Ishikawa (cell line): Measurements from ENCODE around the gene LAMTOR3.

Experiments
- CEBPB ChIP-seq: IDR thresholded peaks from 2 replicates; pipeline ENCODE4 v1.6.1; 2012
- CREB1 ChIP-seq: IDR thresholded peaks from 2 replicates; pipeline ENCODE4 v1.6.1; 2012; ENCODE audit warnings: low read depth
- EP300 ChIP-seq: IDR thresholded peaks from 2 replicates; pipeline ENCODE4 v1.6.1; 2012; ENCODE audit warnings: borderline replicate concordance
- FOXM1 ChIP-seq: IDR thresholded peaks from 2 replicates; pipeline ENCODE4 v1.6.1; 2012; ENCODE audit warnings: low read depth, borderline replicate concordance
- MAX ChIP-seq: IDR thresholded peaks from 2 replicates; pipeline ENCODE4 v1.6.1; 2012
- NFIC ChIP-seq: IDR thresholded peaks from 2 replicates; pipeline ENCODE4 v1.6.1; 2012
- RAD21 ChIP-seq: IDR thresholded peaks from 2 replicates; pipeline ENCODE4 v1.6.1; 2012; ENCODE audit warnings: low read depth
- REST ChIP-seq: IDR thresholded peaks from 2 replicates; pipeline ENCODE4 v1.6.1; 2012; ENCODE audit warnings: low read depth, mild to moderate bottlenecking
- TAF1 ChIP-seq: IDR thresholded peaks from 2 replicates; pipeline ENCODE4 v1.6.1; 2012; ENCODE audit warnings: low read depth, mild to moderate bottlenecking
- TEAD4 ChIP-seq: IDR thresholded peaks from 2 replicates; pipeline ENCODE4 v1.6.1; 2012
- USF1 ChIP-seq: IDR thresholded peaks from 2 replicates; pipeline ENCODE4 v1.6.1; 2012
- YY1 ChIP-seq: IDR thresholded peaks from 2 replicates; pipeline ENCODE4 v1.6.1; 2012; ENCODE audit warnings: low read depth
- ZBTB7A ChIP-seq: IDR thresholded peaks from 2 replicates; pipeline ENCODE4 v1.6.1; 2012; ENCODE audit warnings: low read depth

- TF ChIP-seq TAF1 (no peak), NFIC (no peak), USF1 (no peak), EP300 (no peak), REST (no peak), ZBTB7A (no peak), CEBPB (no peak), MAX (no peak), CREB1 (no peak), RAD21 (no peak), YY1 (no peak), TEAD4 (no peak), FOXM1 (no peak)
These were observed 32.9 kb downstream of the LAMTOR3 start for GRCh38 chr4:99861120-99861905.
